HepG2 (cell line): Measurements from ENCODE around the gene TRPM5. TPM values are rescaled to one million over a fixed set of nuclear protein-coding genes. Genes with fewer than 3 reads are reported as not detected.

Experiments
- ARID2 ChIP-seq: sonication (generic); formaldehyde crosslinking; IDR thresholded peaks from 2 replicates; pipeline ENCODE4 v1.8.1; 2022; ENCODE audit warnings: mild to moderate bottlenecking, missing genetic modification reagents, borderline replicate concordance
- EHMT2 ChIP-seq: fragments of 200-600 bp; sonication (generic); IDR thresholded peaks from 2 replicates; pipeline ENCODE4 v1.7.0; 2017; ENCODE audit warnings: antibody characterized with exemption, low read depth, low read length, borderline replicate concordance
- FOXP4 ChIP-seq: sonication (generic); formaldehyde crosslinking; IDR thresholded peaks from 2 replicates; pipeline ENCODE4 v1.4.0; 2020; ENCODE audit warnings: missing genetic modification reagents
- HNF4A ChIP-seq: sonication (generic); formaldehyde crosslinking; IDR thresholded peaks from 2 replicates; pipeline ENCODE4 v1.4.0; 2020; ENCODE audit warnings: missing genetic modification reagents
- NCOR1 ChIP-seq: fragments of 200-600 bp; sonication (generic); IDR thresholded peaks from 2 replicates; pipeline ENCODE4 v1.7.0; 2017; ENCODE audit warnings: antibody characterized with exemption, low read length, borderline replicate concordance
- NFIC ChIP-seq: IDR thresholded peaks from 2 replicates; pipeline ENCODE4 v1.6.1; 2012; ENCODE audit warnings: mild to moderate bottlenecking, low read length, inconsistent platforms
- NR0B2 ChIP-seq: sonication (generic); formaldehyde crosslinking; IDR thresholded peaks from 2 replicates; pipeline ENCODE4 v1.4.0; 2020; ENCODE audit warnings: mild to moderate bottlenecking, missing genetic modification reagents
- SAP130 ChIP-seq: IDR thresholded peaks from 2 replicates; pipeline ENCODE4 v1.6.1; 2016; ENCODE audit warnings: low read depth
- TAF15 ChIP-seq: fragments of 200-400 bp; formaldehyde crosslinking; IDR thresholded peaks from one replicate; pipeline ENCODE4 v1.6.1; 2018; ENCODE audit warnings: mild to moderate bottlenecking, low read depth, low read length; ENCODE audit not compliant: poor library complexity, severe bottlenecking
- THAP8 ChIP-seq: sonication (generic); formaldehyde crosslinking; IDR thresholded peaks from 2 replicates; pipeline ENCODE4 v1.5.1; 2020; ENCODE audit warnings: missing genetic modification reagents, mild to moderate bottlenecking, borderline replicate concordance
- ZFAT ChIP-seq: sonication (generic); formaldehyde crosslinking; conservative IDR thresholded peaks from 2 replicates; pipeline ENCODE4 v1.8.1; 2023; ENCODE audit warnings: missing genetic modification reagents, inconsistent platforms
- ZFP36L1 ChIP-seq: sonication (generic); formaldehyde crosslinking; IDR thresholded peaks from 2 replicates; pipeline ENCODE4 v1.8.0; 2022; ENCODE audit warnings: mild to moderate bottlenecking, missing genetic modification reagents, moderate library complexity
- ZNF512B ChIP-seq: sonication (generic); formaldehyde crosslinking; IDR thresholded peaks from 2 replicates; pipeline ENCODE4 v1.5.1; 2020; ENCODE audit warnings: missing genetic modification reagents, mild to moderate bottlenecking, borderline replicate concordance
- ZNF616 ChIP-seq: sonication (generic); formaldehyde crosslinking; IDR thresholded peaks from 2 replicates; pipeline ENCODE4 v1.5.0; 2020; ENCODE audit warnings: low read depth, mild to moderate bottlenecking, missing genetic modification reagents
- ZNF800 ChIP-seq: sonication (generic); formaldehyde crosslinking; IDR thresholded peaks from 2 replicates; pipeline ENCODE4 v1.4.0; 2020; ENCODE audit warnings: missing genetic modification reagents
- ZSCAN29 ChIP-seq: sonication (generic); formaldehyde crosslinking; conservative IDR thresholded peaks from 2 replicates; pipeline ENCODE4 v1.4.0; 2020; ENCODE audit warnings: mild to moderate bottlenecking, missing genetic modification reagents
- polyA plus RNA-seq, 8 experiments: library from polyadenylated mRNA; depleted of rRNA in 3 of 8; stranded (reverse) in 7 of 8; unstranded in 1 of 8; fragments of >200 nt; fragmentation: Illumina TruSeq in 4 of 8; extraction: Trizol in 4 of 8; gene quantifications; 2 replicates each; pipeline versions ENCODE4 v1.2.1 to v1.2.3, GENCODE V29; 2011 to 2016; ENCODE audit warnings: low read depth in 4 of 8, missing spikeins in 1 of 8, mixed read lengths in 1 of 8; ENCODE audit not compliant: insufficient read depth in 1 of 8
- total RNA-seq, 5 experiments: library from RNA; depleted of rRNA; stranded (reverse); fragments of >200 nt; fragmentation: Illumina TruSeq; extraction: Trizol; gene quantifications; 2 replicates each; pipeline ENCODE4 v1.2.3, GENCODE V29; 2016; ENCODE audit warnings: low read depth in 1 of 5

TRPM5 gene
- total and polyA plus RNA-seq, 2 of the 13 experiments (the other 11 are each of a cell fraction or from before 2014, with no cell fraction given) = 0.12 TPM; not detected in 1

GRCh38 chr11:2420502-2421225 lies 23.6 kb downstream of the TRPM5 start (continued):
- no peak for TF ChIP-seq ZNF616
- TF ChIP-seq ZSCAN29 (CRISPR knock-in tag) = no peak
- TF ChIP-seq FOXP4 = no peak
- TF ChIP-seq SAP130 (CRISPR knock-in tag) = peak; percentile 23; the same call in 1 of the 2 replicates
- no peak for TF ChIP-seq NR0B2 (CRISPR knock-in tag)
- no peak for TF ChIP-seq THAP8 (CRISPR knock-in tag)
- TF ChIP-seq HNF4A (CRISPR knock-in tag) = 0 out of 2 replicates have a peak, but pooled peaks have one; percentile 11
- TF ChIP-seq TAF15 = no peak
- TF ChIP-seq ARID2 (CRISPR knock-in tag) = no peak
- TF ChIP-seq ZNF800 (CRISPR knock-in tag) = 0 out of 2 replicates have a peak, but pooled peaks have one; percentile 53
- TF ChIP-seq NFIC = no peak
- no peak for TF ChIP-seq ZNF512B (CRISPR knock-in tag)
- TF ChIP-seq EHMT2 = no peak
- no peak for TF ChIP-seq ZFP36L1 (CRISPR knock-in tag)
- no peak for TF ChIP-seq ZFAT (CRISPR knock-in tag)
- TF ChIP-seq NCOR1 = no peak
